OCI-LY7 (cell line): ENCODE data around the gene SNRNP25. TPM values are rescaled to one million over a fixed set of nuclear protein-coding genes. Genes with fewer than 3 reads are reported as not detected.
A peak's percentile ranks its signal among the peaks of the same experiment; 100 is the strongest.

Source experiments
- BruUV-seq: library from RNA; stranded (reverse); fragments of 400-500 nt; replicated peaks from 2 replicates; lab custom pipeline; 2021; lab: Mats Ljungman, UMichigan
- CTCF ChIA-PET: fragments of 300-600 bp; sonication (Branson Sonifier 250); formaldehyde crosslinking; loops from one replicate; lab custom pipeline; 2022; ENCODE audit warnings: antibody characterized with exemption; ENCODE audit not compliant: unreplicated experiment; lab: Charles Lee
- POLR2A ChIA-PET: fragments of 300-600 bp; sonication (Branson Sonifier 250); formaldehyde crosslinking; loops from one replicate; lab custom pipeline; 2022; ENCODE audit warnings: antibody characterized with exemption; lab: Charles Lee
- DNase-seq: peaks from one replicate; pipeline ENCODE4 v3.0.0-alpha.2; 2015; ENCODE audit warnings: low spot score
- H2AFZ ChIP-seq: fragments of 200-600 bp; sonication (generic), shearing (Covaris generic); 2 replicates; pipeline ENCODE4 v1.6.1; 2014; ENCODE audit warnings: mild to moderate bottlenecking, antibody characterized with exemption, low read length, moderate library complexity
- H3K27ac ChIP-seq: fragments of 200-600 bp; sonication (generic); 2 replicates; pipeline ENCODE4 v1.5.1; 2014; ENCODE audit warnings: mixed run types, low read depth, mild to moderate bottlenecking, moderate library complexity, low read length, inconsistent platforms; ENCODE audit not compliant: poor library complexity, severe bottlenecking
- H3K36me3 ChIP-seq: fragments of 200-600 bp; sonication (generic); 2 replicates; pipeline ENCODE4 v1.6.1; 2014; ENCODE audit warnings: mild to moderate bottlenecking, antibody characterized with exemption, low read length, moderate library complexity, mixed read lengths; ENCODE audit not compliant: insufficient read depth
- H3K4me1 ChIP-seq: fragments of 200-600 bp; sonication (generic); 2 replicates; pipeline ENCODE4 v1.5.1; 2014; ENCODE audit warnings: mild to moderate bottlenecking, low read length; ENCODE audit not compliant: insufficient read depth, poor library complexity, severe bottlenecking
- H3K4me2 ChIP-seq: fragments of 200-600 bp; sonication (generic); 2 replicates; pipeline ENCODE4 v1.6.1; 2014; ENCODE audit warnings: mild to moderate bottlenecking, low read length
- H3K4me3 ChIP-seq: fragments of 200-600 bp; sonication (generic); 2 replicates; pipeline ENCODE4 v1.5.1; 2014; ENCODE audit warnings: mild to moderate bottlenecking, low read depth, low read length; ENCODE audit not compliant: poor library complexity, severe bottlenecking
- H3K79me2 ChIP-seq: fragments of 200-600 bp; sonication (generic); 2 replicates; pipeline ENCODE4 v1.6.1; 2016; ENCODE audit warnings: low read depth, mild to moderate bottlenecking, low read length, moderate library complexity, mixed read lengths; ENCODE audit not compliant: insufficient read depth
- H3K9me2 ChIP-seq: fragments of 200-600 bp; sonication (generic); 2 replicates; pipeline ENCODE4 v1.6.1; 2016; ENCODE audit warnings: mild to moderate bottlenecking, low read length, mixed read lengths; ENCODE audit not compliant: insufficient read depth
- H3K9me3 ChIP-seq: fragments of 200-600 bp; sonication (generic); 2 replicates; pipeline ENCODE4 v1.6.1; 2014; ENCODE audit warnings: mild to moderate bottlenecking, mixed run types, low read length, mixed read lengths
- H4K20me1 ChIP-seq: fragments of 200-600 bp; sonication (generic); 2 replicates; pipeline ENCODE4 v1.6.1; 2014; ENCODE audit warnings: mild to moderate bottlenecking, antibody characterized with exemption, low read length, moderate library complexity, mixed read lengths; ENCODE audit not compliant: insufficient read depth
- CTCF ChIP-seq: fragments of 200-600 bp; sonication (generic); conservative IDR thresholded peaks from 2 replicates; pipeline ENCODE4 v1.5.1; 2014; ENCODE audit warnings: mild to moderate bottlenecking, antibody characterized with exemption, low read length, moderate library complexity, mixed read lengths
- EZH2phosphoT487 ChIP-seq: fragments of 200-600 bp; sonication (generic); IDR thresholded peaks from 2 replicates; pipeline ENCODE4 v1.6.1; 2018; ENCODE audit warnings: low read depth, borderline replicate concordance, mild to moderate bottlenecking, mixed run types, antibody characterized with exemption, low read length, moderate library complexity, mixed read lengths
- intact Hi-C: fragments of 100-400 bp; cut with micrococcal nuclease; formaldehyde crosslinking; loops from one replicate; pipeline ENCODE4 v1.10.0; 2022; ENCODE audit not compliant: unreplicated experiment
- total RNA-seq, 2 experiments: library from RNA; depleted of rRNA in 1 of 2; stranded (reverse); fragments of >200 nt in 1 of 2; shearing (Covaris generic) in 1 of 2; gene quantifications; 2 replicates each; pipeline ENCODE4 v1.2.3, GENCODE V29; 2014 to 2022

The SNRNP25 gene
- total RNA-seq, 2 experiments from 2014 or later = 61.4 to 68.3 TPM

GRCh38 chr16:35011-35677, 18.5 kb upstream of the SNRNP25 start:
- Histone ChIP-seq H3K4me3 (no peak overlapping the region), H3K36me3 (peaks cover 62% of the 10 kb centered on the region), H2AFZ (no peak overlapping the region), H3K9me2 (no peaks in the 10 kb centered on the region), H3K9me3 (no peaks in the 10 kb centered on the region), H4K20me1 (no peaks in the 10 kb centered on the region), H3K4me2 (no peak overlapping the region), H3K4me1 (peaks cover 28% of the 10 kb centered on the region), H3K27ac (peak overlapping the region; percentile 21), H3K79me2 (peaks cover 5% of the 10 kb centered on the region; the same call in 1 of the 2 replicates)
- intact Hi-C loops = no loop called here
- POLR2A ChIA-PET = no interaction called here
- CTCF ChIA-PET = no interaction called here
- no TSS peak for BruUV-seq
- DNase-seq = peak; percentile 37
- TF ChIP-seq EZH2phosphoT487 (no peak), CTCF (no peak)

GRCh38 chr16:35678-36305, 17.8 kb upstream of the SNRNP25 start:
- no TSS peak for BruUV-seq
- Histone ChIP-seq H3K79me2 (peaks cover 6% of the 10 kb centered on the region; the same call in 1 of the 2 replicates), H2AFZ (no peak overlapping the region), H3K4me1 (peaks cover 29% of the 10 kb centered on the region), H3K9me2 (no peaks in the 10 kb centered on the region), H3K27ac (no peak overlapping the region), H3K9me3 (no peaks in the 10 kb centered on the region), H3K36me3 (peaks cover 62% of the 10 kb centered on the region), H3K4me3 (no peak overlapping the region), H3K4me2 (no peak overlapping the region), H4K20me1 (no peaks in the 10 kb centered on the region)
- ChIA-PET CTCF (no interaction called here), POLR2A (no interaction called here)
- intact Hi-C loops = no loop called here
- TF ChIP-seq EZH2phosphoT487 (no peak), CTCF (no peak)
- DNase-seq = no peak
